Measurements from ENCODE around the gene ERICH4.
A peak's percentile ranks its signal among the peaks of the same experiment; 100 is the strongest.
"Not testable (repeated sequence)": the region's sequence is repeated elsewhere in the genome, so short reads cannot be mapped to it uniquely, and the experiment has no call there.

The ERICH4 gene

DNA sequence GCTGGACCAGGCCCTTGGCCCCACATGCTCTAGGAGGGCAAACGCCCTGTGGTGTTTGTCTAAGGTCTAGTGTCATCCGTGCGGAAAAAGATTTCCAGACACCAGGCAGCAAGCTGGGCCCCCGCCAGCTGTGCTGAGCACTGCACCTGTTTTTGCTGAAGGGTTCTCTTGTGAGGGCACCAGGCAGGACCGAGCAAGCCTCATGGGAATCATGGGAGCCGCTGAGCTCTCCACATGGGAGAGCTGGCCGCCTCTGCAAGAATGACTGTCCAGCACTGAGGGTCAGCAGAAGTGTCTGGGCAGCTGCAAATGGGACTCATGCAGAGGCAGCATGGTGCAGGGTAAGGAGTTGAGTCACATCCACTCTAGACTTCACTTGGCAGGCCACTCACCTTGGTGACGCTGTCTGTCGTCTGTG, 27.8 kb upstream of the ERICH4 start:
- no peak for DNase-seq

DNA sequence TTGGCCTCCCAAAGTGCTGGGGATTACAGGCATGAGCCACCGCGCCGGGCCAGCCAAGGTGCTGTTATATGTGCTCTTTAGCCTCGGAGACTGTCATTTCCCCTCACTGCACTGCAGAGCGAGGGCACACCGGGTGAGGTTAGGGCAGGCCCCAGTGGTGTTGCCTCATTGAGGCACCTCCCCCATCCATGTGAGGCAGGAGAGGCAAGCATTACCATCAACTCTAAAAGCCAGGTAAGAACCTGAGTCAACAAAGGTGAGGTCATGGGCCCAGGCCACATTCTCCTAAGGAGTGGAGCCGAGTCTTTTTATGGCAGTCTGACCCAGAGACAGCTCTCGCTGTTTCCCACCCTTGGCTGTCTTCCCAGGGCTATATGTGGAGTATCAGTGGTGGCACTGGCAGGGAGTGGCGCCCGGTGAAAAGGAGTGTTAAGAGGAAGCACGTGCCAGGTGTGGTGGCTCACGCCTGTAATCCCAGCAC, 26.7 kb upstream of the ERICH4 start:
- DNase-seq: no peak

DNA sequence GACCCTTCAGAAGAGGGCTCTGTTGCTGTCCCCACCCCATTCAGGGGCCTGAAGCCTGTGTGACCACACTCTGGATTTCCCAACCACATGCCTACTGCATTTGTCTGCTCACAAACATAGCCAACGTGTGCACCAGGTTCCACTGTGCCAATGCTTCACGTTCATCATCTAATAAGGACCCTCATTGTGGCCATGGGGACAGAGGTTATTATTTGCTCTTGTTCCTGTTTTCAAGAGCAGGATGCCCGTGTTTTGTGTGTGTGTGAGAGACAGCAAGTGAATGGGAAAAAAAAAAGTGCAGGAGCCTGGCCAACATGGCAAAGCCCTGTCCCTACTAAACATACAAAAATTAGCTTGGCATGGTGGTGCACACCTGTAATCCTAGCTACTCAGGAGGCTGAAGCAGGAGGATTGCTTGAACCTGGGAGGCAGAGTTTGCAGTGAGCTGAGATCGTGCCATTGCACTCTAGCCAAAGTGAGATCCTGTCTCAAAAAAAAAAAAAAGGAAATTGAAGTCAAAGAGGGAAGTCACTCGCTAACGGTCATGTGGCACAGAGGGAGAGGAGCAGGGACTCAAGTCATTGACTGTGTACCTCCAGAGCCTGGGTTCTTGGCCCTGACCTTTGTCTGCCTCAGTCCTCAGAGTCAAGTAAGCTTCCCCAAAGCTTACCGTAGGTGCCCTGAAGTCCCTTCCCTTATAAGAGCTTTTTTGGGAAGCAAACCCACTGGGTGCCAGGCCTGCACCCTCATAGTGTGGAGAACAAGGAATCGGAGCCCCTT, 22.7 kb upstream of the ERICH4 start:
- DNase-seq: peak; percentile 82 to 93 (median 91)

DNA sequence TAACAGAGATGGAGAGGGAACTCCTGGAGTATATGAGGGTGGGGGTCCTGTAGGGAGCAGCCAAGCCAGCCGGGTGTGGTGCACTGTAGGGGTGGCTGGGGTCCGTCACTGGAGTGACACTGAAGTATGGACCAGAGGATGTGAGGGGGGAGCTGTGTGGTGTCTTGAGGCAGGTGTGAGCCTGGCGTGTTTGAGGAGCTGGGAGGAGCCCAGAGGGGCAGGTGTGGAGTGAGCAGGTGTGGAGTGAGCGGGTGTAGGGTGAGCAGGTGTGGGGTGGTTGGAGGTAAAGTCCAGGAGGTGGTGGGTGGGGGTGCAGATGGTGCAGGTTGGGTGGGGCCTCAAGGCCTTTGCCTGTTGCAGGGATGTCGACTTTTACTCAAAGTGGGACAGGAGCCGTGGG, 21.6 kb upstream of the ERICH4 start:
- DNase-seq: no peak

DNA sequence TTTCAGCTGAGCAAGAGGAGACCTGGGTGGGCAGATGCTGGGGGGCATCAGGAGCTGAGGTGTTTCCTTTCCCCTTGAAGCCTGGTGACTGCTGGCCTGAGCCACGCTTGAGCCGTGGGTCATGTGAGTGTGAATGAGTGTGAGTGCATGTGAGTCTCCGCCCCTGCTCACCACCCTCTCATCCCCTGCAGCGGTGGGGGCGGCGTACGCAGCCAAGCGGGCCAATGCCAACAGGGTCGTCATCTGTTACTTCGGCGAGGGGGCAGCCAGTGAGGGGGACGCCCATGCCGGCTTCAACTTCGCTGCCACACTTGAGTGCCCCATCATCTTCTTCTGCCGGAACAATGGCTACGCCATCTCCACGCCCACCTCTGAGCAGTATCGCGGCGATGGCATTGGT, 21.0 kb upstream of the ERICH4 start:
- DNase-seq: no peak

DNA sequence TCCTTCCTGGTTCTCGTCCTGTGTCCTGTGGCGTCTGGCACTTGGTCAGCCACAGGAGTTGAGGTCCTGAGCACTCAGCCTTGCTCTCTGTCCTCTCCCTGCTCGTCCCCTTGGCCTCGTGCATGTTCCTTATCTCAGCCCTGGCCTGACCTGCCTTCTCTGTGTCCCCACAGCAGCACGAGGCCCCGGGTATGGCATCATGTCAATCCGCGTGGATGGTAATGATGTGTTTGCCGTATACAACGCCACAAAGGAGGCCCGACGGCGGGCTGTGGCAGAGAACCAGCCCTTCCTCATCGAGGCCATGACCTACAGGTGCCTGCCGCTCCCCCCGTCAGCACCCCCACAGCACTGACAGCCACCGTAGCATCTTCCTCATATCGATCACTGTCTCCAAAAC, 20.5 kb upstream of the ERICH4 start:
- no peak for DNase-seq

DNA sequence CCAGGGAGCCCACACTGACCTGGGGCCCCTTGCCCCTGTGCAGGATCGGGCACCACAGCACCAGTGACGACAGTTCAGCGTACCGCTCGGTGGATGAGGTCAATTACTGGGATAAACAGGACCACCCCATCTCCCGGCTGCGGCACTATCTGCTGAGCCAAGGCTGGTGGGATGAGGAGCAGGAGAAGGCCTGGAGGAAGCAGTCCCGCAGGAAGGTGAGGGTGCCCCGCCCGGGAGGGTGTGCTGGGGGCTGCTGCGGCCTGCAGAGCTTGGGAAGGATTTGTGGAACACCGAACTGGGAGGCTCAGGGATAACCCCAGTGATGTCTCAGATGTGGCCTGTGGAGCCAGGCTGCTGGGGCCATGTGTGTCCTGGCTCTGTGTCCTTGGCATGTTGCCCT, 20.0 kb upstream of the ERICH4 start:
- no peak for DNase-seq

DNA sequence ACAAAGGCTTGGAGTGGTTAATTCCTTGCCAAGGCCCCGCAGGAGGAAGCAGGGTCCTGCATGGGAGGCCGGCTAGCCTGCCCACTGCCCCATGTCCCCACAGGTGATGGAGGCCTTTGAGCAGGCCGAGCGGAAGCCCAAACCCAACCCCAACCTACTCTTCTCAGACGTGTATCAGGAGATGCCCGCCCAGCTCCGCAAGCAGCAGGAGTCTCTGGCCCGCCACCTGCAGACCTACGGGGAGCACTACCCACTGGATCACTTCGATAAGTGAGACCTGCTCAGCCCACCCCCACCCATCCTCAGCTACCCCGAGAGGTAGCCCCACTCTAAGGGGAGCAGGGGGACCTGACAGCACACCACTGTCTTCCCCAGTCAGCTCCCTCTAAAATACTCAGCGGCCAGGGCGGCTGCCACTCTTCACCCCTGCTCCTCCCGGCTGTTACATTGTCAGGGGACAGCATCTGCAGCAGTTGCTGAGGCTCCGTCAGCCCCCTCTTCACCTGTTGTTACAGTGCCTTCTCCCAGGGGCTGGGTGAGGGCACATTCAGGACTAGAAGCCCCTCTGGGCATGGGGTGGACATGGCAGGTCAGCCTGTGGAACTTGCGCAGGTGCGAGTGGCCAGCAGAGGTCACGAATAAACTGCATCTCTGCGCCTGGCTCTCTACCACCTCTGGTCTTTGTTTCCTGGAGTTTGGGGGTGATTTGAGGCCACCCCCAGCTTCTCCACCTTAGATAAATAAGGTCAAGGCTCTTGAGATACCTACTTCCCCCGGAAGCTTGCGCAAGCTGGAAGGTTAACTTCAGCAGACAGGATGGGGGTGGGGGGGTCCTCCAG, 18.4 kb upstream of the ERICH4 start:
- peak in 2 of 4 experiments; percentile 20 to 31 for DNase-seq

DNA sequence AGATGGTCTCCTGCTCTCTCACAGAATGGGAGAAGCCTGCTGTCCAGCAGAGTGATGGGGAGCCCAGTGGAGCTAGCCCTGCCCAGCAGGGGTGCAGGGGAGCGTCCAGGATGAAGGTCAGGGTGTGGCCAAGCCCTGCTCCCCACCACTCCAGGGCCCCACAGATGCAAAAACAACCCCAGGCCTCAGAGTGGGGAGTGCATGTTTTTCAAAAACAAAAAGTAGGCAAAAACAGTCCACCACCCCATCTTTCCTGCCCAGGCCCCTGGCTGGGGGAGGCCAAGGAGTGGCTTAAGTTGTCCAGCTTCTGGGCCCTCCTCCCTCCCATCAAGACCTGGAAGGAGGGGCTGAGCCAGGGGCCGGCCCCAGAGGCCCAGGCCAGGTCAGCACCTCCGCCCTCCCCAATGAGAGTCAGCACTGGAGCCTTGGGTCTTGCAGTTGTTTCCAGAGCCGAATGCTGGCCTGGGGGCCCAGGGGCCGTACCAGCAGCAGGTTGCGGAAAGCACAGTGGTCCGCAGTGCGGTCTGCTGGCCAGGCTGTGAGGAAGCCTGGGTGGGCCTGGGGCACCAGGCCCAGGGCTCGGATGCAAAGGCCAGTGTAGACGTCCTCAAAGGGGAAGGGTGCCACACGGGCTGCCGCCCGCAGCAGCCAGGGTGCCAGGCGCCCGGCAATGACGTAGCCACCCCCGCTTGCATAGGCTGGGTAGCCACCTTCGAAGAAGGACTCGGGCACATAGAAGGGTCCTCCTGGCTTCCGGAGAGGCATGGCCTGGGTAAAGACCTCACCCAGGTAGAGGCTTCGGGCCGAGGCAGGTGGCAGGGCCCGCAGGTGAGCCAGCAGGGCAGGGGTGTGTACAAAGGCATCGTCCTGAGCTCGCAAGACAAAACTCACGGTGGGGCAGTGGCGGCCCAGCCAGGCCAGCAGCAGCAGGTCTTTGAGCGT, 17.5 kb upstream of the ERICH4 start:
- no peak for DNase-seq

DNA sequence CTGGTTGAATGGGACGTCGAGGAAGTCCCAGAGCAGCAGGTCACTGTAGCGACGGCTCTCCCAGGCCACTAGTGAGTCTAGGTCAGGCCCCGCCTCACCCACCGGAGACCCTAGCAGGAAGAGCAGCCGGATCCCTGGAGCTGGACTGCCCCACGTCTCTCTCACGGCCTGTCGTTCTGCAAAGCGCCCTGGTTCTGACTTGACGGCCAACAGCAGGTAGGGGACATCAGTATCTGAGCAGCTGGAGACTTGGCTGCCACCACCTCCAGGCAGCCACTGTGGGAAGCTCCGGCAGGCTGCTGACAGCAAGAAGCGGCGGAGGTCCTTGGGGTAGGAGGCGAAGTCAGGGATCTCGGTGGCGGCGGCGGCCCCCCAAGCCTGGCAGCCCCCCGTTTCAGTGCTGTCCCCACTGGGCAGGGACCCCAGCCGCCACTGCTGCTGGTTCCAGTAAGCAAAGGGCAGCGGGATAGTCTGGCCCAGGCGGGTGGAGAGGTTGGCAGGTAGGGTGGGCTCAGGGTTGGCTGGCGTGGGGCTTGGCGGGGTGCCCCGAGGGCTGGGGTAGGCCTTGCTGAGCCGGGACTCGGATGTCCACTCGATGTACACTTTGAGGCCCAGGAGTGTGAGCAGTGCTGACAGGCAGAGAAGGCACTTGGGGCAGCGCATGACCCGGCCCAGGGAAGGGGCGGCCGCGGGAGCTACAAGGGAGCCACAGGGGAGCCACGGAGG, 16.7 kb upstream of the ERICH4 start:
- peak in 1 of 4 experiments; percentile 44 for DNase-seq

DNA sequence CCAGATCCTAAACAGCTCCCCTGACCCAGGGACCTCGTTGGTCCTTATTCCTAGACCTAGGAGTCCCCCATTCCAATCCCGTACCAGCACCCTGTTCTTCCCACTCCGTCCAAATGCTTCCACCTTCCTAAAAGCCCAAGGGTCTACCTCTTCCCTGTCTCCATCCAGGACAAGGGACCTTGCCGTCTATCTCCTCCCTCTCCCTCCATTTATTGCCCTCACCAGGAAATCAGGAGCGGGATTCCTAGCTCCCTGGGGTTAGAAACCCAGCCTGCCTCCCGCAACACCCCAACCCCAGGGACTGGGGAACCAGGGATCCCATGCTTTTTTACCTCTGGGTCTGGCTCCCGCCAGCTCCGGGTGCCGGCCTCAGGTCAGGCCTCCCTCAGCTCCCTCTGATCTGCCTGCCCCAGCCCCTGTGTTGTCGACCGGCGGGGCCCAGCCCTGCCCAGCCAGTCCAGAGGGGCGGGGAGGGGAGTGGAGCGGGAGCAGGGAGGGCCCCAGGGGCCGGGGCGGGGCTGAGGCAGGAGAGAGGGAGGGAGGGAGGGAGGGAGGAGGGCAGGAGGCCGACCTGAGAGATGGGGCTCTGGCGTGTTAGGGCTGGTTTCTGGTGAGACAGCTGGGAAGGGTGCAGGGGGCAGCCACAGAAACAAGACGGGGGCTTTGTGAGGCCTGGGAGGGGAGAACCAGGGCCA, 15.9 kb upstream of the ERICH4 start, which contains the start of gene B3GNT8:
Gene B3GNT8, minus strand, starts transcription at position 423 of the 695 bp plus-strand sequence. CDS start 596 bp downstream, outside the sequence.
- peak; percentile 62 to 88 (median 74) for DNase-seq

DNA sequence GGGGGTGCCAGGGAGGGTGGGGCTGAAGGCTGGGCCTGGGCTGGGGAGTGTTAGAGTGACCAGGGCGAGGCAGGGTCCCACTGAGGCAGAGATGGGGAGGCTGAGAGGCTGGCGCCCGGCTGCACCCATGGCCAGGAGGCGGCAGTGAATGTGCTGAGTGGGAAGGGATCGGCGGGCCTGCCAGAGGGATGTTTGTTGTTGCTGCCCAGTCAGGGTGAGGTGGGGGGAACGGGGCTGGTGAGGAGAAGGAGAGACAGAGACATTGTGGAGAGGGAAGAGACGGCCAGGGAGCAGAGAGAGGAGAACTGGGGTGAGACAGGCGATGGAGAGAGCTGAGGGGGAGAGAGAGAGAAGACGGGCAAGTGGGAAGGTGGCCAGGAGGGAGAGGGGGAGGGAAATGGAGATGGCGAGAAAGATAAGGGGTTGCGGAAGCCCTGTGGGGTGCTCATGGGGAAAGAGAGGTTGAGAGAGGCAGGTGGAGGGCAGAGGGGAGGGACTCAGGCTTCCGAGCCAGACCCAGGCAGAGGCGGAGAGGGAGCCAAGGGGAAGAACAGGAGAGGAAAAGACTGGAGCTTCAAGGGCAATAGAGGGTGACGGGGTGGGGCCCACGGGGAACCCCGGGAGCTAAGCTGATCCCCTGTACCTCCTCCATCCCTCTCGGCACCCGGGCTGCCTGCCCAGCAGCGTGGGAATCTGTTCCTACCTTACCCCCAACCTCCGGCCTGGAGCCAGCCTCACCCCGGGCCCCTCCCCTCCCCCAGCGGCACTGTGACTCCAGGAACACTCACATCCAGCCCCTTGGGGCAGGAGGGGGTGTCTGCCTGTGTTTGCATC, 15.1 kb upstream of the ERICH4 start:
- peak in 3 of 4 experiments; percentile 43 to 54 (median 46) for DNase-seq

DNA sequence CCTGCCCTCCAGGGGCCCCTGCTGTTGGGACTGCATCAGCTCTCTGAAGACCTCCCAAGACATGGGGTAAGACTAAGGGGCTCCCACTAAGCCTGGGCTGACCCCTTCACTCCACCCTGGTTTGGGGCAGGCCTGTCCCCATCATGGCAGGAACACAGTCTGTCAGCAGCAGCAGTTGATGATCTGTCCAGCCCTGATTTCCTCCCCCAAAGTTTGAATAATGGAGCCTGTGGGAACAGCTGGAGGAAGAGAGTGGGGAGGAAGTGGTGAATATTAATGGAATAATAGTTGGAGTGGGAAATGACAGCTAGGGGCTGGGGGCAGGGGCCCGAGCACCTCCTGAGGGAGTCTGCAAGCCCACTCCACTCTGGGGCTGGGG, 14.5 kb upstream of the ERICH4 start:
- no peak for DNase-seq

DNA sequence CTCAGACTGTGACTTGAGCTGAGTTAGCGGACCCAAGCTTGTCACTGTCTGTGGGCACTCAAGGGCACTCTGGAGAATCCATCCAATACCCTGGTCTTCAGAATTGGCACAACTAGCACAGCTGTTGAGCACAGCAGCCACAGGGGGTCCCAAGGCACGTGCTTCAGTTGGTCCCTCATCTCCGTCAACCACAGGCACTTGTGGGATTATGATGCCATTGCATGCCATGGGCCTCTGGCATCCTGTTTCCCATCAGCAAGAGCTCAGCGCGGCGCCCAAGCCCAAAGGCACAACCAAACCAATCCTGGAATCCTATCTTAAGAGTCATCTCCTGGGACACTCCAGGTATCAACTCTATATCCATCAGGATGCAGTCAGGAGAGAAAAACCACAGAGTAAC, 12.0 kb upstream of the ERICH4 start:
- DNase-seq: no peak

DNA sequence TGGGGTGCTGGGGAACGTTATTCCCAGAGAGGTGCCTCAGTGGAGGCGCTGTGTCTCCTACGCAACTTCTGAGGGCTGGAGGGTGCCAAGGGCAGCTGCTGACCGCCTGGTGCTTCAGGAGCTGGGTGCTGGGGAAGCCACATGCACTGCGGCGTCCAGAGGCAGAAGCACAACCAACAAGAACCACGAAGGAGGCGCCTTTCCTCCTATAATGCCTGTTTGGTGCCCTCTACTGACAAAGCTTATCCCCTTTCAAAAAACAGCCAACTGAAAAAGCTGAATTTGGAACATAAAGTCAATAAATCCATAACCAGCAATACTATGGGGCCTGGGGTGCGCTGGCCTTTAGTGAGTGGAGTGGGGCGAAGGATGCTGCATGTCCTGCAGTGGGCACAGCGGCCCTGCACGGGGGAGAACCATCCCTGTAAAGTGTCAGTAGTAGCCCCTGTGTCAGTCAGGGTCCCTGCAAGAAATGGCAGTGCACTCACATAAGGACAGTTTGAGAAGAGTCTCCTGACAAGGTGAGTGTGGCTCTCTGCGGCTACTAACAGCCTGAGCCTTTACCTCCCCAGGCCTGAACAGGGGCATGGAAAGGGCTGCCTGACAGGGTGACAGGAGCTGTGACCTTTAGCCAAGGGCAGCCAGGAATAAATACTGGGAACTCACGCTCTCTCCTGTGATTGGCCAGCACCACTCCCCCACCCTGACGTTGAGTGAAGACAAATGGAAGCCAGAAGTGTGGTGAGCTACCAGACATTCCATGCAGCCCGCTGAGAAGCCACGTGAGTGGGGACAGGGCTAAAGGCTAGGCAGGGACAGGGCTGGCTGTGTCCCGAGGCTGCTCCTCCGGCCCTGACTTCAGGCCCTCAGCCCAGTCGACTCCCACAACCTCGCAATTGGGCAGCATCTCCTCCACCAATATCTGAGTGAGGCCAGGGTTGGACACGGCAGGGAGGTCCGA, 11.2 kb upstream of the ERICH4 start:
- peak; percentile 73 to 88 (median 80) for DNase-seq

DNA sequence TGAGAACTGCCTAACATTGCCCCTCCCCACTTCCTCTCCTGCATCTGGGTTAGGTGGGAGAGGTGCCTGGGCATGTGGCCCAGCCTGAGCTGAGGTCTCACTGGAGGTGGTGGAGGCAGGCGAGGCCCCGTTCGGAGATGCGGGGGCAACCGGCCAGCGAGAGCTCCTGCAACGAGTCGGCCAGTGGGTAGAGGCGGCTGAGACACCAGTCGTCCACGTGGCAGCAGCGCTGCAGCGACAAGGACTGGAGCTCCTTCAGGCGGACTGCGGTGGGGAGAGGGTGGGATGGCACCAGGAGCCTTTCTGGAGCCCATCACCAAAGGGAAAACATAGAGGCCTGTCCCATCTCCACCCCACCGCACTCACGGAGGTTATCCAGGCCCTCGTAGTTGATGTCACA, 9.8 kb upstream of the ERICH4 start:
- DNase-seq: no peak

DNA sequence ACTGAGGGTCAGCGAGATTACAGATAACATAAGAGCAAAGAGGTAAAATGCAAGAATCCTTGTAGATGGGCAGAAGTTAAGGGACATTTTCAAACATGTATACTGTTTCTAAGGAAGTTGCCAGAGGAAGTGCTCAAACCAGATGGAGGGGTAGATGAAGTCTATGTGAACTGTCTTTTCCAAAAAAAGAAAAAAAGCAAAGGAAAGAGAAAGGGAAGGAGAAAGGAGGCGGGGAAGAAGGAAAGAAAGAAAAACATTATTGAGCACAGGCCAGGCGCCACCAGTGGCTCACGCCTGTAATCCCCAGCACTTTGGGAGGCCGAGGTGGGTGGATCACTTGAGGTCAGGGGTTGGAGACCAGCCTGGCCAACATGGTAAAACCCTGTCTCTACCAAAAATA, 8.5 kb upstream of the ERICH4 start:
- DNase-seq: peak in 2 of 4 experiments; percentile 24 to 30

DNA sequence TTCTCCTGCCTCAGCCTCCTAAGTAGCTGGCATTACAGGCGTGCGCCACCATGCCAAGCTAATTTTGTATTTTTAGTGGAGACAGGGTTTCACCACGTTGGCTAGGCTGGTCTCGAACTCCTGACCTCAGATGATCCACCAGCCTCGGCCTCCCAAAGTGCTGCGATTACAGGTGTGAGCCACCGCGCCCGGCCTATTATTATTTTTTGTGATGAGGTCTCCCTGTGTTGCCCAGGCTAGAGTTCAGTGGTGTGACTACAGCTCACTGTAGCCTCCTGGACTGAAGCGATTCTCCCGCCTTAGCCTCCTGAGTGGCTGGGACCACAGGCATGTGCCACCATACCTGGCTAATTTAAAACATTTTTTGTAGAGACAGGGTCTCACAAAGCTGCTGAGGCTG, 7.6 kb upstream of the ERICH4 start:
- DNase-seq: not testable (repeated sequence)

All from suppressor macrophage (primary cell).